Thyroid gland (tissue), 4 donors: ENCODE data around the gene KCNH1.

Source experiments
- CTCF ChIP-seq, 6 experiments: fragments of 200-600 bp in 3 of 6; fragments of 450-650 bp in 3 of 6; sonication (generic) in 3 of 6; IDR thresholded peaks; one replicate each; pipeline ENCODE4 v1.5.1; 2016 to 2019; ENCODE audit warnings: antibody characterized with exemption in 6 of 6, mild to moderate bottlenecking in 2 of 6, inconsistent platforms in 1 of 6, moderate library complexity in 1 of 6
- POLR2A ChIP-seq, 2 donors: fragments of 450-650 bp; IDR thresholded peaks; one replicate each; pipeline ENCODE4 v1.6.1; 2017; ENCODE audit warnings: antibody characterized with exemption in 2 of 2, mild to moderate bottlenecking in 2 of 2, moderate library complexity in 1 of 2

- TF ChIP-seq CTCF (IDR thresholded peaks at IDR 0.05) (no peak), POLR2A (IDR thresholded peaks at IDR 0.05) (no peak)
Measured at GRCh38 chr1:210905944-210906453, 227.9 kb downstream of the KCNH1 start.
